Midbrain (tissue), 1 donor: ENCODE results near the gene LURAP1L.

Source experiments
- DNase-seq: peaks from one replicate; lab custom pipeline; 2025; lab: John Stamatoyannopoulos, UW

LURAP1L gene

GRCh38 chr9:12776513-12777055 lies 1.8 kb downstream of the LURAP1L start:
- peak; percentile 88 for DNase-seq

- no peak for DNase-seq
Measured at GRCh38 chr9:12777121-12778022, 2.6 kb downstream of the LURAP1L start.

GRCh38 chr9:12778389-12778788 lies 3.6 kb downstream of the LURAP1L start:
- no peak for DNase-seq

GRCh38 chr9:12781226-12781733 lies 6.5 kb downstream of the LURAP1L start:
- no peak for DNase-seq

- DNase-seq = no peak
Measured at GRCh38 chr9:12783767-12784460, 9.1 kb downstream of the LURAP1L start.

GRCh38 chr9:12784461-12785259 lies 9.8 kb downstream of the LURAP1L start:
- DNase-seq = no peak

GRCh38 chr9:12785260-12785770 lies 10.5 kb downstream of the LURAP1L start:
- DNase-seq = no peak

- DNase-seq = no peak
Measured at GRCh38 chr9:12785941-12786340, 11.1 kb downstream of the LURAP1L start.

- no peak for DNase-seq
Measured at GRCh38 chr9:12790001-12790400, 15.2 kb downstream of the LURAP1L start.

GRCh38 chr9:12790883-12791282 lies 16.1 kb downstream of the LURAP1L start:
- no peak for DNase-seq

- no peak for DNase-seq
Measured at GRCh38 chr9:12794101-12794799, 19.4 kb downstream of the LURAP1L start.

GRCh38 chr9:12796601-12797000 lies 21.8 kb downstream of the LURAP1L start:
- DNase-seq = no peak

GRCh38 chr9:12797037-12797436 lies 22.2 kb downstream of the LURAP1L start:
- DNase-seq = no peak

GRCh38 chr9:12798066-12798770 lies 23.4 kb downstream of the LURAP1L start:
- no peak for DNase-seq

- no peak for DNase-seq
Measured at GRCh38 chr9:12801187-12801586, 26.4 kb downstream of the LURAP1L start.

GRCh38 chr9:12801663-12802062 lies 26.8 kb downstream of the LURAP1L start:
- no peak for DNase-seq

GRCh38 chr9:12802093-12802492 lies 27.3 kb downstream of the LURAP1L start:
- DNase-seq = no peak

GRCh38 chr9:12808569-12808968 lies 33.7 kb downstream of the LURAP1L start:
- DNase-seq = no peak

- DNase-seq = no peak
Measured at GRCh38 chr9:12809720-12810119, 34.9 kb downstream of the LURAP1L start.

GRCh38 chr9:12811935-12812334 lies 37.1 kb downstream of the LURAP1L start:
- DNase-seq = no peak
